ENCODE results near the gene MSLN. TPM values are rescaled to one million over a fixed set of nuclear protein-coding genes. Genes with fewer than 3 reads are reported as not detected.

Gene MSLN
- total RNA-seq, 1 donor from 2014 or later, result 0.91 TPM

DNA sequence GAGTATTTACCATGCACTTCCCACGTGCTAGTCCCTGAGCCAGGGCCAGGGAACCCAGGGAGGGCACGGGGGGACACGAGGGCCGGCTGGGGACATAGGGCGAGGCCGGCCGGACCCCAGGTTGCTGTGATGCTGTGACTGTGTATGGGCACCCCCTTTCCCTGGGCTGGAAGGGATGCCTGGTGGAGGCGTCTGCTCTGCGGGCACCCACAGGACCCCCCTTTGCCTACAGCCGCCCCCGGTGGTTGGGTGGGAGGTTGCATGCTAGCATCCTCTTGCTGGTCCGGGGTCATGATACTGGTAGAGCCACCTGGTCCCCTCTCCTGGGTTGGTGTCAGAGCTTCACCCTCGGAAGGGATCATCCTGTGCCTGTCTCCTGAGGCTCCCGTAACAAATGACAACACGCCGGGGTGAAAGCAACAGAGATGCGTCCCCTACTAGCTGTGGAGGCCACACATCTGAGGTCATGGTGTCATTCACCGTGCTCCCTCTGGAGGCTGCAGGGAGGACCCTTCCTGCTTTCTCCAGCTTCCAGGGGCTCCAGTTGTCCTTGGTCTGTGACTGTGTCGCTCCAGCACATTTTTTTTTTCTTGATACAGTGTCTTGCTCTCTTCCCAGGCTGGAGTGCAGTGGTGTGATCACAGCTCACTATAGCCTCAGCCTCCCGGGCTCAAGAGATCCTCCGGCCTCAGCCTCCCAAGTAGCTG lies 16.6 kb upstream of the MSLN start:
- Histone ChIP-seq H3K4me1 (peaks cover 21% of the 10 kb centered on the region), H3K4me3 (no peak overlapping the region), H3K9me3 (replicated peaks) (no peaks in the 10 kb centered on the region), H3K27ac (replicated peaks) (no peak overlapping the region), H3K36me3 (peaks cover 4% of the 10 kb centered on the region), H3K27me3 (ENCODE audit: low read depth) (peaks cover 40% of the 10 kb centered on the region)
- no peak for DNase-seq
- no peak for TF ChIP-seq CTCF (IDR thresholded peaks at IDR 0.05; ENCODE audit: borderline replicate concordance)
- intact Hi-C loops (cut with micrococcal nuclease), result no loop called here

DNA sequence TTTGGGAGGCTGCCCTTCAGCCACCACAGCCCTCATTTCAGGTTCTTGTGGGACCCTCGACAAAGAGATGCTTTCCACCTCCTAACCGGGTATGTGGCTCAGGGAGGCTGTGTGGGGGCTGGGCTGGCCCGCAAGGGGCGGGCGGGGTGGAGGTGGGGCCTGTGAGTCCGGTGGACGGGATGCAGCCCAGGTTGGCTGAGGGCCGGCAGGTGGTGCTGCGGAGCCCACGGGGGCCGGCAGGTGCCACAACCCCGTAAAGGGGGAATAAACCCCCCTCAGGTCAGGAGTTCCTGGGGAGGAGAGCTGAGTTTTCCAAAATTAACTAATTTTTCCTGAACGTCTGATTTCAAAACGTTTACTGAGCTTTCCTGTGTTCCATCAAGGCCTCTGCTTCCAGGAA lies 14.8 kb upstream of the MSLN start:
- intact Hi-C loops (cut with micrococcal nuclease), result no loop called here
- H3K36me3 ChIP-seq, result no peaks in the 10 kb centered on the region
- peaks cover 6% of the 10 kb centered on the region for H3K4me1 ChIP-seq
- no peak for TF ChIP-seq CTCF (IDR thresholded peaks at IDR 0.05; ENCODE audit: borderline replicate concordance)
- no peak overlapping the region for H3K4me3 ChIP-seq
- DNase-seq, result no peak
- H3K27me3 ChIP-seq (ENCODE audit: low read depth), result peaks cover 40% of the 10 kb centered on the region
- no peaks in the 10 kb centered on the region for H3K9me3 ChIP-seq (replicated peaks)
- H3K27ac ChIP-seq (replicated peaks), result no peak overlapping the region

GRCh38 chr16:746637-747036 lies 13.9 kb upstream of the MSLN start:
- peaks cover 47% of the 10 kb centered on the region for H3K27me3 ChIP-seq (ENCODE audit: low read depth)
- H3K4me1 ChIP-seq, result no peaks in the 10 kb centered on the region
- H3K9me3 ChIP-seq (replicated peaks), result no peaks in the 10 kb centered on the region
- H3K36me3 ChIP-seq, result no peaks in the 10 kb centered on the region
- H3K27ac ChIP-seq (replicated peaks), result no peak overlapping the region
- TF ChIP-seq CTCF (IDR thresholded peaks at IDR 0.05; ENCODE audit: borderline replicate concordance), result no peak
- intact Hi-C loops (cut with micrococcal nuclease), result no loop called here
- no peak for DNase-seq
- H3K4me3 ChIP-seq, result no peak overlapping the region

DNA sequence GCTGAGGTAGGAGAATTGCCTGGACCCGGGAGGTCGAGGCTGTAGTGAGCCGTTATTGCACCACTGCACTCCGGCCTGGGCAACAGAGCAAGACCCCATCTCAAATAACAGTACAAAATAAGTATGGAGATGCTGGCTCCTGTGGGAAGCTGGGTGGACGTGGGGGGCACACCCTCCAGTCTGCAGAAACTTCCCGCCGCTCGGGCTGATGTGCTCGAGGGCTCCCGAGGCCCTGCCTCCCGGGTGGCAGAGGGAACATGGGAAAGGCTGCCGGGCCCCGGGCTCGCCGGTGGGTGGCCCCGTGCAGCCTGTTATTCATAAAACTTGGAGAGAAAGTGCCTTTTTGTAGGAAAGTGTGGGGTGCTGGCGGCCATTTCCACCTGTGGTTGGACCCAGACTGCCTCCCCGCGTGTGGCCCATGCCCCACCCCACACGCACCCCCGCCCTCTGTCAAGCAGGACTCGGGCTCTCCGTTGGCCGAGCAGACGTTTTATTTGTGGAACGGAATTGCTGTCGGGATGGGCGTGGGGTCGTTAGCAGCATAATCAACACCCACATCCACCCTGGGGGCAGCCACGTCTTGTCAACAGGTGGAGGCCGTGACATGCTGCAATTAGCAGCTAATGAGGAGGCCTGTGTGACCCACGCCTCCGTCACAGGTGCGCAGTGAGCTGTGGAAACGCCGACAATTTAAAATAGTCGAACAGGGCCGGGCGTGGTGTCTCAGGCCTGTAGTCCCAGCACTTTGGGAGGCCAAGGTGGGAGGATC lies 12.4 kb upstream of the MSLN start:
- Histone ChIP-seq H3K4me1 (no peaks in the 10 kb centered on the region), H3K27ac (replicated peaks) (no peak overlapping the region), H3K9me3 (replicated peaks) (no peaks in the 10 kb centered on the region), H3K4me3 (no peak overlapping the region), H3K27me3 (ENCODE audit: low read depth) (peaks cover 45% of the 10 kb centered on the region), H3K36me3 (no peaks in the 10 kb centered on the region)
- intact Hi-C loops (cut with micrococcal nuclease), result no loop called here
- TF ChIP-seq CTCF (IDR thresholded peaks at IDR 0.05; ENCODE audit: borderline replicate concordance), result no peak
- DNase-seq, result no peak

GRCh38 chr16:749010-749409 lies 11.5 kb upstream of the MSLN start:
- H3K27me3 ChIP-seq (ENCODE audit: low read depth), result peaks cover 46% of the 10 kb centered on the region
- no peaks in the 10 kb centered on the region for H3K4me1 ChIP-seq
- no peak for DNase-seq
- H3K4me3 ChIP-seq, result no peak overlapping the region
- TF ChIP-seq CTCF (IDR thresholded peaks at IDR 0.05; ENCODE audit: borderline replicate concordance), result no peak
- no peaks in the 10 kb centered on the region for H3K36me3 ChIP-seq
- no peak overlapping the region for H3K27ac ChIP-seq (replicated peaks)
- intact Hi-C loops (cut with micrococcal nuclease), result no loop called here
- no peaks in the 10 kb centered on the region for H3K9me3 ChIP-seq (replicated peaks)
